Uterus (tissue), 2 donors: ENCODE data around the gene UCKL1.

ENCODE experiments used
- POLR2A ChIP-seq, 2 donors: fragments of 450-650 bp; IDR thresholded peaks; one replicate each; pipeline ENCODE4 v1.6.1; 2016; ENCODE audit warnings: antibody characterized with exemption in 2 of 2, mild to moderate bottlenecking in 1 of 2, moderate library complexity in 1 of 2
- TF ChIP-seq, protein P1 (sequence below), 4 experiments: fragments of 200-600 bp in 2 of 4; fragments of 450-650 bp in 2 of 4; sonication (generic) in 2 of 4; IDR thresholded peaks; one replicate each; pipeline ENCODE4 v1.5.1; 2016 to 2019; ENCODE audit warnings: antibody characterized with exemption in 4 of 4, mild to moderate bottlenecking in 2 of 4, moderate library complexity in 1 of 4

DNA sequence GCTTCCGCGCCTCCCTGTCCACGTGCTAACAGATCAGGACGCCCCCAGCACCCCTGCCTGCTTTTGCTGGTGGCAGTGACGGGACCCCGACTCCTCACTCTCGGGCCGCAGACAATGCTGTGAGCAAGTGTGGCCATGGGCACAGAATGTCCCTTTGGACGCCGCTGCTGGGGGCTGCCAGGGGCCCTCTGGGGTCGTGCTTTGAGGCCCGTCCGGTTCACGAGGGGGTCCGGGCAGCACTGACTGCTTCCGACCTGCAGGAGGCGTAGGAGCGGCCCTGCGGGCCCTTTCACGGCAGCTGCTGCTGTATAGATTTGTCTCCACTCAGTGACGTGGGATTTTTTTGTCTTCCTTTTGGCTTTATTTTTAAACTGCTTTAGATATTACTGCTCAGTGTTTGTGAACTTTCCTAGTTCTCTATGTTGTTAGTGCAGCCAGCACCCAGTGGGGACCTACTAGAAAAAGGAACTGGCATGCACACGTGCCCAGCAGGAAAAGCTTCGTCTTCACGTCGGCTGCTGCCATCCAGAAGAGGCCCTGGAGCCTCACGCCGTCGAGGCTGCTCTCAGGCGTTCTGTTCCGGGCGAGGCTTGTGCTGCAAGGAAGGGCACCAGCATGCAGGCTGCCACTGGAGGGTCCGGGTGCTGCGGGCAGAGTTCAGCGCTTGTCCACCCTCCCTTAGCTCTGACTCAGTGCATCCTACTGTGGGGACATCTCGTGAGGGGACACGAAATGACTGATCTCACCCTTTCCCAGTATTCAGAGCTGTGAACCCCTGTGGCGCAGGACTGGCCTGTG, 21.7 kb downstream of the UCKL1 start:
- TF ChIP-seq, protein P1, sequence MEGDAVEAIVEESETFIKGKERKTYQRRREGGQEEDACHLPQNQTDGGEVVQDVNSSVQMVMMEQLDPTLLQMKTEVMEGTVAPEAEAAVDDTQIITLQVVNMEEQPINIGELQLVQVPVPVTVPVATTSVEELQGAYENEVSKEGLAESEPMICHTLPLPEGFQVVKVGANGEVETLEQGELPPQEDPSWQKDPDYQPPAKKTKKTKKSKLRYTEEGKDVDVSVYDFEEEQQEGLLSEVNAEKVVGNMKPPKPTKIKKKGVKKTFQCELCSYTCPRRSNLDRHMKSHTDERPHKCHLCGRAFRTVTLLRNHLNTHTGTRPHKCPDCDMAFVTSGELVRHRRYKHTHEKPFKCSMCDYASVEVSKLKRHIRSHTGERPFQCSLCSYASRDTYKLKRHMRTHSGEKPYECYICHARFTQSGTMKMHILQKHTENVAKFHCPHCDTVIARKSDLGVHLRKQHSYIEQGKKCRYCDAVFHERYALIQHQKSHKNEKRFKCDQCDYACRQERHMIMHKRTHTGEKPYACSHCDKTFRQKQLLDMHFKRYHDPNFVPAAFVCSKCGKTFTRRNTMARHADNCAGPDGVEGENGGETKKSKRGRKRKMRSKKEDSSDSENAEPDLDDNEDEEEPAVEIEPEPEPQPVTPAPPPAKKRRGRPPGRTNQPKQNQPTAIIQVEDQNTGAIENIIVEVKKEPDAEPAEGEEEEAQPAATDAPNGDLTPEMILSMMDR (IDR thresholded peaks at IDR 0.05) = no peak
- TF ChIP-seq POLR2A (IDR thresholded peaks at IDR 0.05) = no peak
